GF-D8 (cell line): ENCODE results near the gene PGAM2.
A peak's percentile ranks its signal among the peaks of the same experiment; 100 is the strongest.

Experiments
- DNase-seq: peaks from one replicate; lab custom pipeline; 2025; lab: John Stamatoyannopoulos, UW

PGAM2 gene

GRCh38 chr7:44064791-44065430 is 456 bp downstream of the PGAM2 start:
- DNase-seq, result no peak

- no peak for DNase-seq
Observed at GRCh38 chr7:44063894-44064651, 1.3 kb downstream of the PGAM2 start.

- DNase-seq, result no peak
Observed at GRCh38 chr7:44063547-44063893, 1.8 kb downstream of the PGAM2 start.

- no peak for DNase-seq
Observed at GRCh38 chr7:44062903-44063295, 2.5 kb downstream of the PGAM2 start.

GRCh38 chr7:44062180-44062902 is 3.0 kb downstream of the PGAM2 start:
- no peak for DNase-seq

DNA sequence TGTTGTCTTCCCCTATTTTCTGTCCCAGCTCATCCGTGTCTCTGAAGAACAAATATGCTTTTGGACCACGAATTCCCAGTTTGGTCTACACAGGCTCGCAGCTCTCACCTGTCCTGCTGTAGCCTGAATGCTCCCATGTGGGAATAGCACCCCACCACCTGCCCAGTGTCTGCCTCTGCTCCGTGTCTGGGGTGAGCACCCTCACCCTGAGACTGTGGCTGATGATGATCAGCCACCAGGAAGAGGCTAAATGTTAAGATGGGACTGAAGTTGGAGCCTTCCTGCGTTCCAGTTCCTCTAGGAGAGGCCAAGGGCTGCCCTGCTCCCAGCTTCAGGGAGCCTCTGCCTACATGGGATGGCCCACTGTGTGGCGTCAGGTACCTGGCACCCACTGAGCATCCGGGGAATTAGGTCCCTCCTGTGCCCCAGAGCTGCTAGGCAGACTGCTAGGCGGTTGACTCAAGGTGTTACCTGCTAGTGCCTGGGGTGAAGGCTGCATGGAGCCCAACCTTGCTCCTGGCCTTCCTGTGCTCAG is 3.7 kb downstream of the PGAM2 start:
- DNase-seq, result no peak

DNA sequence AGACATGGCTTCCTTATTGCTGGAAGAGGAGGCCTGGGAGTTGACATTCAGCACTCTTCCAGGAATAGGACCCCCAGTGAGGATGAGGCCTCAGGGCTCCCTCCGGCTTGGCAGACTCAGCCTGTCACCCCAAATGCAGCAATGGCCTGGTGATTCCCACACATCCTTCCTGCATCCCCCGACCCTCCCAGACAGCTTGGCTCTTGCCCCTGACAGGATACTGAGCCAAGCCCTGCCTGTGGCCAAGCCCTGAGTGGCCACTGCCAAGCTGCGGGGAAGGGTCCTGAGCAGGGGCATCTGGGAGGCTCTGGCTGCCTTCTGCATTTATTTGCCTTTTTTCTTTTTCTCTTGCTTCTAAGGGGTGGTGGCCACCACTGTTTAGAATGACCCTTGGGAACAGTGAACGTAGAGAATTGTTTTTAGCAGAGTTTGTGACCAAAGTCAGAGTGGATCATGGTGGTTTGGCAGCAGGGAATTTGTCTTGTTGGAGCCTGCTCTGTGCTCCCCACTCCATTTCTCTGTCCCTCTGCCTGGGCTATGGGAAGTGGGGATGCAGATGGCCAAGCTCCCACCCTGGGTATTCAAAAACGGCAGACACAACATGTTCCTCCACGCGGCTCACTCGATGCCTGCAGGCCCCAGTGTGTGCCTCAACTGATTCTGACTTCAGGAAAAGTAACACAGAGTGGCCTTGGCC is 4.3 kb downstream of the PGAM2 start:
- DNase-seq, result no peak

GRCh38 chr7:44060091-44060947 is 5.0 kb downstream of the PGAM2 start:
- no peak for DNase-seq

DNA sequence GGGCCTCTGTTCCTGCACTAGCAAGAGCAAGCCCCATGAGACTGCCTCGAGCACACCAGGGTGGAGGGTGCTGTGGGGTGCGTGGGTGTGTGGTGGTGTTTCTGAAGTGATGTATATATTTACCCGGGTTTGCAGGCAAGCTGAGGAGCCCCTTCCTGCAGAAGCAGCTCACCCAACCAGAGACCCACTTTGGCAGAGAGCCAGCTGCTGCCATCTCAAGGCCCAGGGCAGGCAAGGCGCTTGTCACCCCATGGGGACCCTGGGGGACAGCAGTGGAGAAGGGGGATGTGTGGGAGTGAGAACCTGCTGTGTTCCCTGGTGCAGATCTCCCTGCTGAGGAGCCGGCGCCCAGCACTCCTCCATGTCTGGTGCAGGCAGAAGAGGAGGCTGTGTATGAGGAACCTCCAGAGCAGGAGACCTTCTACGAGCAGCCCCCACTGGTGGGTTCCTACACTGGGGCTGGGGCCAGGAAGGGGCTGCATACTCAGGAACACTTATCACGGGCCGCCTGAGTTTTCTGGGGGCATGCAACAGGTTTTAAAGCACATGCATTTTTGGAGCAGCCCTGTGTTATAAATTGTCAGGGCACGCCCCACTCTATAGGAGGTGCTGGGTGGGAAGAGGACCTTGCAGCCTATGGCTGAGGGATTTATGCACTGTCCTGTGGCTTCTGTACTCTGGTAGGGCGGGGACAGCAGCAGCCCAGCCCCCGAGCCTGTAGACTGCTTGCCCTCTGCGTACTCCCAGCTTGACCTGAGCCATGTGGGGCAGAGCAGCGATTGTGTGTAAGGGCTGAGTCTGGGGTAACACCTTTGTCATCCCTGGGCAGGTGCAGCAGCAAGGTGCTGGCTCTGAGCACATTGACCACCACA is 5.9 kb downstream of the PGAM2 start:
- DNase-seq, result no peak

DNA sequence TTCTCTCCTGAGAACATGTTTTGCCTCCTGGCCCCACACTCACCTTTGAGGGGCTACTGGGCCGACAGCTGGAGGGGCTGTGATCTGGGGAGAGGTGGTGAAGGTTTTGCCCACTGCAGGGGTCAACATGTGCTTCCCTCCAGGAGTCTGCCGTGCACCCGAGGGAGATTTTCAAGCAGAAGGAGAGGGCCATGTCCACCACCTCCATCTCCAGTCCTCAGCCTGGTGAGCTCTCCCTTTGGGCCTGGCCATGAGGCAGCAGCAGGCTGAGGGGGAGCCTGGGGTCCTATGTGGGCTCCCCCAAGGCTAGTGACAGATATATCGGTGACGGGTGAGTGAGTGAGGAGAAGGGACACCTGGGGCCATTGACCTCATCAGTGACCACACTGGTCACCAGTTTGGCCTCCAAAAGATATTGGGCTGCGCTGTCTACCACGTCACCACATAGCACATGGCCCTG is 6.6 kb downstream of the PGAM2 start:
- DNase-seq, result no peak

GRCh38 chr7:44057849-44058758 is 7.3 kb downstream of the PGAM2 start:
- DNase-seq, result no peak

DNA sequence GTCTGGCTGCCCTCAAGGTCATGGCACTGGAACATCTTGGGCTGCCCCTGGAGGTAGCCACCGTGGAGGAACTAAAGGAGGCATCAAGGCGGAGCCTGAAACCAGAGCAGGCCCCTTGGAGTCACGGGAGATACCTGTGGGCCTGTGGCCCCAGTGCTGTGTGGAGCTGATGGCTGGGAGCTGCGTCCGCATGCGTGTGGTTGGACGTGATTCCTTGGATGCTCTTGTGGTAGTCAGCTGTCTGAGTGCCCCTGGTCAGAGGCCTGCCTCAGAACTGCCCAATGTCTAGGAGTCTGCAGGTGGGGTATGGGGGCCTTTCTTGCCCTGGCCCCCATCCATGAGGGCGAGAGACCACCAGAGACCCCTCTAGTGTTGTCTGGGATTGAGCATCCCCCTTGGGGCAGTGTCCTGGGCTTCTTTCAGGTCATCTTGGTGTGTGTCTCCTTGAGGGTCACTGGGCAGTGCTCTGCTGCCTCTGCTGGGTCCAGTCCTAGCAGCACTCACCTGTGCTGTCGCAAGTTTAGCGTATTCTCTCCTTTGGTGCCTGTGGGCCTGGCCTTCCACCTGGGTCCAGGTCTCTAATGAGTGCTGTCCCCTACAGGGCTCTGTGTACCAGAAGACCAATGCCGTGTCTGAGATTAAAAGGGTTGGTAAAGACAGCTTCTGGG is 8.1 kb downstream of the PGAM2 start:
- no peak for DNase-seq

- no peak for DNase-seq
Observed at GRCh38 chr7:44056681-44057080, 8.7 kb downstream of the PGAM2 start.

GRCh38 chr7:44052771-44053365 is 12.5 kb downstream of the PGAM2 start:
- DNase-seq, result no peak

DNA sequence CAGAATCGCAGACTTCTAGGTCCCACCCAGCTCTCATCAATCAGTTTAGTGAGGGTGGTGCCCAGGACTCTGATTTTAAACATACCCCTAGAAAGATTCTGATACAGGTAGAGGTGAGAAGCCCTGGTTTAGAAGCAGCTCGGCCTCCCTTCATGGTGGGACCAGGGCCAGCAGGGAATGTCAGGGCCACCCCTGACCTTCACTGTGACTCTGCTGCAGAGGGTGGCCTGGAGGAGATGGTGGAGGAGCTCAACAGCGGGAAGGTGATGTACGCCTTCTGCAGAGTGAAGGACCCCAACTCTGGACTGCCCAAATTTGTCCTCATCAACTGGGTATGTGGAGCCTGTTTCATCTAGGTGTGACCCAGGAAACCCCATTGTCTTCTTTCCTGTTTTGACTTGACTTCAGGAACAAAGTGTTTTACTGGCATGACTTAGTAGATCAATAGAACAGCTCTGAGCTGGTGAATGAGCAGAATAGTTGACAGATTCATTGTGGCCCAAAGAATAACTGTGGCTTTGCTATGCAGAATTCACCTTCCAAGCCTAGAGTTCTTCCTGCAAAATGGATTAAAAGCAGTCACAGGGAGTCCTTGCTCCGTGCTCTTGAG is 13.7 kb downstream of the PGAM2 start:
- DNase-seq, result no peak

GRCh38 chr7:44050915-44051560 is 14.3 kb downstream of the PGAM2 start:
- DNase-seq, result peak; percentile 11
